Measurements from ENCODE around the gene TRIM32.
"Not testable (repeated sequence)": the region's sequence is repeated elsewhere in the genome, so short reads cannot be mapped to it uniquely, and the experiment has no call there.

TRIM32 gene

DNA sequence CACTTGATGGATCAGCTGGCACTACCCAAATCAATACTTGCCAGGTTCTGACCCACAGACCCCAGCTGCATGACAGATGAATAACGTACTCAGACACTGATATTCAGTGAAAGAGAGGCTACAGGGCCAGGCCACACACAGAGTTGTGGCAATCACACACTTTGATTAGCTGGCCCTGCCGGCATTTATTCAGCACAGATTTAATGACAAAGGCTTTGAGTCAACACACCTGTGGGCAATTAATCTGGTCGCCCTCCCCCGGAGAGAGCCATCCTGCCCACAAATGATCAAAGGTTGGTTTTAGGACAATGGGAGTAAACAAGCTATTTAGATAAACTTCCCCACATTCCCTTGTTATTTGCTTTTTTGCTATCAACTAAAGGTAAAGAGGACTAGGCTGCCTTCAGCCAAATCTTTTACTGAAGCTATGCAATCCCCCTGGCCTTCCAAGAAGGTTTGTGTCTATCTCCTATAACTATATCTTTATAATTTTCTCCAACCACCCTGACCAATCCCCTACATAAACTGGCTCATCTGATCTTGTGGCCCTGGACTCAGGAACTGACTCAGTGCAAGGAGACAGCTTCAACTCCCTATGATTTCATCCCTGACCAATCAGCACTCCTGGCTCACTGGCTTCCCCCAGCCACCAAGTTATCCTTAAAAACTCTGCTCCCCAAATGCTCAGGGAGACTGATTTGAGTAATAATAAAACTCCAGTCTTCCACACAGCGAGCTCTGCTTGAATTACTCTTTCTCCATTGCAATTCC lies 12.7 kb upstream of the TRIM32 start:
- DNase-seq: no peak

DNA sequence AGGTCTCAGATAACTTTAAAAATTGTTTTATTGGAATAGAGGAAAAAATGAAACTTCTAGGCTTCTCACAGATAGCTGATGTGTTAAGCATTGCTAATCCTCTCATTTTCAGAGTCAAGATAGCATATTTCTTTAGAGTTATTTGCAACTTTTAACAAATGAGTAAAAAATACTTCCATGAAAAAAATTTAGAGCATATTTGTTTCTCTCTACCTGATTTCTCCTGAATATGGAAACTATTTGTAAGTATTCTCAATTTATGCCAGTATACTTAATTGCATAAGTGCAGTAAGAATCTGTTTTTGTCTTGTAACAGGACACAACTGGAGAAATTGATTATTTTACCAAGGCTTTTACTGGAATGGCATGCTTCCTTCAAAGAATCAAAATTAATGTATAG lies 3.6 kb upstream of the TRIM32 start:
- no peak for DNase-seq

DNA sequence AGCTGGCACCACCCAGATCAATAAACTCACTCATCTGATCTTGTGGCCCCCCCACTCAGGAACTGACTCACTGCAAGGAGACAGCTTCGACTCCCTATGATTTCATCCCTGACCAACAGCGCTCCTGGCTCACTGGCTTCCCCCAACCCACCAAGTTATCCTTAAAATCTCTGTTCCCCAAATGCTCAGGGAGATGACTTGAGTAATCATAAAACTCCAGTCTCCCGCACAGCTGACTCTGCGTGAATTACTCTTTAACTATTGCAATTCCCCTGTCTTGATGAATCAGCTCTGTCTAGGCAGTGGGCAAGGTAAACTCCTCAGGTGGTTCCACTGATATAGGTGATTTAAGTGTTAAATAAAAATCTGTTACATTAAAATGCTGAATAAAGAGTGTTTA lies 1.9 kb upstream of the TRIM32 start:
- DNase-seq: no peak

DNA sequence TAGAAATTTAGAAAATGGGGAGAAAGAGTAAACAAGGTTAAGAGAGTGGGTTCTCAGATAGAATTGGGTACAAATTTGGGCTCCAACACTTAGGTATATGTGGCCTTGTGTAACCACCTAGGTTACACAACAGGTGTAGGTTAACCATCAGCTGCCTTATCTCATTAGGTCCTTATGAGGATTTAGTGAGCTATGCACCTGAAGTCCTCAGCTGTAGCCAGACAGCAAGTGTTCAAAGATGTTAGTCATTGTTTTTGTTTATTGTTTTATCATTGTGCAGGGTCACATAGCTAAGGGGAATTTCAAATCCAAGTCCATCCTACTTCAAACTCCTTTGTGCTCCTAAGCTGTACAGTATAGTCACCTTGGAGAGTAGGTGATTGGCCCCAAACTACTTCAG lies 970 bp upstream of the TRIM32 start:
- DNase-seq: no peak

DNA sequence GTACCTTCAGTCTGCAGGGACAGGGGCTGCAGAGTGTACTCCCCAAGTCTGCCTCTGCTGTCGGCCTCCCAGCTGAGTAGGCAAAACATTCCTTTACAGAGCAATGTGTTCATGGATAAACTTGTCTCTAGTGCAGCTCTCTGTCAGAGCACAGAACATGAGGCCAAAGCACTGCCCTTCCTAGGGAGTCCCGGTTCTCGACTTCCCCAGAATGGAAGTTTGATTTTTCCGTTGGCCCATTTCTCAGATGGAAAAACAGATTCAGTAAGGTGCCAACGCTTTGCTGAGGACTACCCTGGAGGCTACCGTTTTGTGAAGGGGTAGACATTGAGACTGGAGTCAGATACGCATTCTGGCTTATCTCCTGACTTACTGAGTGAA lies 422 bp upstream of the TRIM32 start:
- no peak for DNase-seq

DNA sequence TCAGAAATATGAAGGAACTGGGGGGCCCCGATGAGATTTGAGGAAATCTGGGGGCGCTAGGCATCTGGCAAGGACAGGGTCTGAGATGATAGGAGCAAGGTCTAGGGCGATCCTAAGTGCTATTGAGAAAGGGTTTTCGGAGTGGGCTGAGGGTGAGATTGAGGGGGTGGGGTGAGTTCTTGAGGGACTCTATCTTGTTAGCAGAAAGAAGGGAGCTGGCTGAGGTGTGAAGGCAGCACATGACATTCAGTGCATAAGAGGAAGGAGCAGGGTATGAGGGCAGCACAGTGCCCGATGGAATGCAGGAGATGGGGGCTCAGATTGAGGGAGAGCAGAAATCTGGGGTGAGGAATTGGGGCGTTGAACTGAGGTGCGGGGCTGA lies 640 bp downstream of the TRIM32 start:
- DNase-seq: peak in 2 of 56 donors; percentile 1 to 18

DNA sequence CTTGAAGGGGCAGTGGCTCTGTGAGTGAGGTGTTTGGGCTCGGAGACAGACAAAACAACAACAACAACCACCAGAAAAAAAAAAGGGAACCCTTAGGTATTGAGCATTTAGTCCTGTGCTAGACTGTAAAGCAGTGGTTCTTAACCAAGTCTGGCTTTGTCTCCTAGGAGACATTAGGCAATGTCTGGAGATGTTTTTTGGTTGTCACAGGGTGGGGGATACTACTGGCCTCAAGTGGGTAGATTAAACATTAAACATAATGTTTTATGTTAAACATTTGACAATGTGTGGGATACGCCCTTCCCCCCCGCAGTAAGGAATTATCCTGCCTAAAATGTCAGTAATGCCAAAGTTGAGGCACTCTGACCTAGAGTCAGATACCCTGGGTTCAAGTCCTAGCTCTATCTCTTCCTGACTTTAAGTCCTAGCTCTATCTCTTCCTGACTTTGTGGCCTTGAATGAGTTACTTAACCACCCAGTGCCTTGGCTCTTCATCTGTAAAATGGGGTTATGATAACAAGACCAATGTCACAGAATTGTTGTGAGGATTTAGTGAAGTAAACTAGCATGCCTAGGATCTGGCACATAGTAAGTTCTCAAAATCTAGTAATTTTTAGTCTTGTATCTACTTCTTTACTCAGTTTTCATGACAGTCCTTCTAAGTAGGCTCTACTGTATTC lies 1.8 kb downstream of the TRIM32 start:
- DNase-seq: no peak

DNA sequence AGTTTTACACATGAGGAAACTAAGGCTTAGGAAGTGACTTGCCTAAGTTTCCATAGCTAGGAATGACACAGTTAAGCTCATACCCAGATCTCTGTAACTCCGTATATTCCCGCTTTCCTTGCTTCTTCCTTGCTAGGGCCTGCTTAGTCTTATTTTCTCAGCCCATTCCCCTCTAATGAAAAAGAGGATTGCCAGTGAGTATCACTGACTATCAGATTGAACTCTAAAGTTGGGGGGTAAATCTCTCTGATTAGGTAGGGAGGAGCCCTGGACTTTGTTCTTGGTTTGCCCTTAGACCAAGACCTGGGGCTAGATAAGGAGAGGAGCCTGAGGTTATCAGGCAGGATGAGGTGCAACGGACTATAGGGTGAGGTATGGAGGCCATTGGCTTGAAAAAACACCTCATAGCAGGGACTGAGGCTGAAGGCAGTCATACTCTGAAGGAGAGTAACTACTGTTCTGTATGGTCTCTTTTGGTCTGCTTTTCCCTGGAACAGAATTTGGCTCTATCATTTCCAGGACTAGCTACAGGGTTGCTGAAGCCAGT lies 2.5 kb downstream of the TRIM32 start:
- no peak for DNase-seq

DNA sequence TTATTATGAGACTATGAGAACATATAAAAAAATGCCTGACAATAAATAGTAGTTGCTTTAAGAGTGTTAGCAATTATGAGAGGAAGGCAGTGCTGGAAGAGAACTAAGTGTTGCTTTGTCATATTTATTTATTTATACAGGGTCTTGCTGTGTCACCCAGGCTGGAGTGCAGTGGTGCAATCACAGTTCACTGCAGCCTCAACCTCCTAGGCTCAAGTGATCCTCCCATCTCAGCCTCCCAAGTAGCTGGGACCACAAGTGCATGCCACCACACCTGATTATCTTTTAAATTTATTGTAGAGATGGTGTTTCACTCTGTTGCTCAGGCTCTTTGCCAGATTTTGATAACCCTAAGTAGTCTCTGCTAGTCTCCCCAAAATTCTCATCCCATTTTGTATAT lies 3.7 kb downstream of the TRIM32 start:
- DNase-seq: not testable (repeated sequence)

DNA sequence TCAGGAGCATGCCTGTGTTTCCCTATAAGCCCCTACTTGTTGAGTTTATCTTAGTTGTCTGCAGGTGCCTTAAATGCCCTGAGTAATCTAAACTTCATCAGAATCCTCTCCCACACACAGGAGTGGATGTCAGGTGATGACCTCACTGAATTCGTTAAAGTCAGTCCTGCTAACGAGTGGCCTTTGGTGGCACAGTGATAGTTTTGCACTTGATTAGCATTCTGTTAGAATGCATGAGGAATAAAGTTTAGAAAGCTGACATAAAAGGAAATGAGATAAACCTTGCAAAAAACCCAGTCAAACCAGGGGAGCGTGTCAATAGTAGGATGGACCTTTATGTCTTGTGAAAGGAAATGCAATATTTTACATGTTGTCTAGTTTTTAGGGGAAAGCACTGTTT lies 4.5 kb downstream of the TRIM32 start:
- DNase-seq: no peak

DNA sequence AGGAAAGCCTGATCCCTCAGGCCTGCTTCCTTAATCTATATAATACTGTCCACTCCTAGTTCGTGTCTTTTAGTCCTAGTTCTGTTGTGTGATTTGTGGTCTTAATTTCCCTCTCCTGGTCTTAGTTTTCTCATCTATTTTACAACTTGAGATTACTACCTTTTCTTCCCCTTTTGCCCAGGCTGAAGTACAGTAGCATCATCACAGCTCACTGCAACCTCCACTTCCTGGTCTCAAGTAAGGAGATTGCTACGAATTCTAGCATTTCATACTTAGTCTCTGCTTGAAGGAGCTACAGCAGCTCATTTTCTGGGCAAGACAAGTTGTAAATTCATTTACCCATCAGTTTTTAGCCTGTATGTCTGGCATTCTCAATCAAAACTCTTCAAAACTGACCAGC lies 5.5 kb downstream of the TRIM32 start:
- no peak for DNase-seq

DNA sequence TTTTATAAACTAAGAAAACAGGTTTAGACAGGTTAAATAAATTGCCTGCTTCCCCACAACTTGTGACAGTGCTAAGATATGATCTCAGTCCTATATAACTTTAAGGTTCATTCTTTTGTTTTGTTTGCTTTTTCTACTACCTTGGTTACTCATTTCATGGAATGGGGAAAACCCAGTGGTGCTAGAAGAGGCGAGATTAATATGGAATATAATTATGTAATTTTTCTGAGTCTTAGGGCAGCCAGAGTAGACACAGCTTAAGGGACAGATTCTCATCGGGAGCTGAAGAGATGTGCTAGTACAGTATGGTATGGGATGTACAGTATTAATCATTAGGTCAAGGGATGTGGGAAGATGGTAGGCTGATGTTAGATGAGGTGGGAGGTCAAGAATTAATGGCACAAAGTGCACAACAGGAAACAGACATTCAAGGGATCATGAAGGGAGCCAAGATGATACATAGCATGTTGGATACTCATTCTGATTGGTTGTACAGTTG lies 6.2 kb downstream of the TRIM32 start:
- DNase-seq: no peak

DNA sequence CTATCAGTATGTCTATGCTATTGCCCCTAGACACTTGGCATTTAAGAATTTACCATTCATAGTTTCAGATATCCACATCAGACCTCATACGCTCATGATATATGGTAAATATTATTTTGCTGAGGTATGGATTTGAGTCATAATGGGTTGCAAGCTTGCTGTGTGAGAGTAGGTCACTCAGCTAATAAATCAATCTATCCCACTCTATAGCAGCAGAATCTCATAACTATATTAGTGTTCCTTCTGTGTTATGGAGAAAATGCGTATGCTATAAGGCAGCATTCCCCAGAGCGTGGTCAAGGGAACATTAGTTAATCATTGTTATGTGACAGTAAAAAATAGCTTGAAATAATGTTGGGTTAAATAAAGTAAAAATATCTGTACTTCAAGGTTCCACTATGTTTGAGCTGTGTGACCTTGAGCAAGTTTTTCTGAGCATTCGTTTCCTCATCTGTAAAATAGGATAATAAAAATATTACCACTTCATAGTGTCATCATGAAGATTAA lies 7.7 kb downstream of the TRIM32 start:
- DNase-seq: no peak

DNA sequence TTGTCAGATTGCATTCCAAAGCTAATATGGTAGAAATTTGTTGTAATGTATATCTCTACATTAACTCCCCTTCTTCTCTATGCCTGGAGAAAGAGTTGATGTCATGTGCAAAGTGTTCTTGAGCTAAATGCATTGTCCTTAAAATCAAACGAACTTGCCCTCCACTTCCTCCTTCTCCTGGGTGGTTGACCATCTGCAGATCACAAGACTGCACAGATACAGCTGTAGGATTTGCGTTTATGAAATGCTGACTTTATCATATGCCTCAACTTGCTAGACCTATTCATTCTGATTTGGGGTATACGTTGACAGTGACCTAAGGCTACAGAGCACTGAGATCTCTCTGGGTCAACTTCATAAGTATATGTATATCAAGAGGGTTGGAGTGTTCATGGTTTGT lies 8.3 kb downstream of the TRIM32 start:
- DNase-seq: no peak

DNA sequence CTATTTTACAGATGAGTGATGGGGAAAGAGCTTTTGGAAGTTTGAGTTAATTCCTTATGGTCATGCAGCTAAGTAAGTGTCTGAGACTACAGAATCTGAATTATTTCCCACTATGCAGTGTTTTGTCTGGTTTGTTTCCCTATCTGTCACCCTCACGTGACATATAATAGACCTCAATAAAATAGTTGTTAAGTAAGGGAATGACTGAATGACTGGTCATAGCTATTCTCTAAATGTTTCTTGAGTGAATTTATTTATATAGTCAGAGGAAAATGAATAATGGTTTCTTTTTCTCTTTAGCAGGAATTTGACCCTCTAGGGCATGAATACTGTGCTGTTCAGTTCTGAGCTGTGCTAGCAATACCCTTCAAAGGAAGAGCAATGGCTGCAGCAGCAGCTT lies 10.3 kb downstream of the TRIM32 start:
- no peak for DNase-seq

DNA sequence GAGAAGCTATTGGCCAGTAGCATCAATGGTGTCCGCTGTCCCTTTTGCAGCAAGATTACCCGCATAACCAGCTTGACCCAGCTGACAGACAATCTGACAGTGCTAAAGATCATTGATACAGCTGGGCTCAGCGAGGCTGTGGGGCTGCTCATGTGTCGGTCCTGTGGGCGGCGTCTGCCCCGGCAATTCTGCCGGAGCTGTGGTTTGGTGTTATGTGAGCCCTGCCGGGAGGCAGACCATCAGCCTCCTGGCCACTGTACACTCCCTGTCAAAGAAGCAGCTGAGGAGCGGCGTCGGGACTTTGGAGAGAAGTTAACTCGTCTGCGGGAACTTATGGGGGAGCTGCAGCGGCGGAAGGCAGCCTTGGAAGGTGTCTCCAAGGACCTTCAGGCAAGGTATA lies 10.8 kb downstream of the TRIM32 start:
- DNase-seq: peak in 8 of 56 donors; percentile 2 to 21 (median 4)

DNA sequence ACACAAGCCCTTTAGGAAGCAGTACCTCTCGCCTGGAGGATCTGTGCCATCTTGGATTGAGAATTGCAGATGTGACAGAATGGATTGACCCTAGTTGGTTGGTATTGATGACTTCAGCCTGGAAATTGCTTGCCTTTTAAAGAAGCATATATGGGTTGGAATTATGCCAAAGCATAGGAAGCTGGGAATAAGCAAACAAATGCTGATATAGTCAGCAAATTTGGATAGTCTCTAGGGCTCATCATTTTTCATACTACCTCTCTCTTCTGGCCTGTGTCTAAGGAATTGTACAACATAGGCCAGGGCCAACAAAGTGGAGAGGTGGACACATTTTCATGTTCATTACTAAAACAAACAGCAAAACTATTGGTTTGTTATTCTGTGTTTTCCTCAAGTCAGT lies 13.2 kb downstream of the TRIM32 start:
- no peak for DNase-seq

DNA sequence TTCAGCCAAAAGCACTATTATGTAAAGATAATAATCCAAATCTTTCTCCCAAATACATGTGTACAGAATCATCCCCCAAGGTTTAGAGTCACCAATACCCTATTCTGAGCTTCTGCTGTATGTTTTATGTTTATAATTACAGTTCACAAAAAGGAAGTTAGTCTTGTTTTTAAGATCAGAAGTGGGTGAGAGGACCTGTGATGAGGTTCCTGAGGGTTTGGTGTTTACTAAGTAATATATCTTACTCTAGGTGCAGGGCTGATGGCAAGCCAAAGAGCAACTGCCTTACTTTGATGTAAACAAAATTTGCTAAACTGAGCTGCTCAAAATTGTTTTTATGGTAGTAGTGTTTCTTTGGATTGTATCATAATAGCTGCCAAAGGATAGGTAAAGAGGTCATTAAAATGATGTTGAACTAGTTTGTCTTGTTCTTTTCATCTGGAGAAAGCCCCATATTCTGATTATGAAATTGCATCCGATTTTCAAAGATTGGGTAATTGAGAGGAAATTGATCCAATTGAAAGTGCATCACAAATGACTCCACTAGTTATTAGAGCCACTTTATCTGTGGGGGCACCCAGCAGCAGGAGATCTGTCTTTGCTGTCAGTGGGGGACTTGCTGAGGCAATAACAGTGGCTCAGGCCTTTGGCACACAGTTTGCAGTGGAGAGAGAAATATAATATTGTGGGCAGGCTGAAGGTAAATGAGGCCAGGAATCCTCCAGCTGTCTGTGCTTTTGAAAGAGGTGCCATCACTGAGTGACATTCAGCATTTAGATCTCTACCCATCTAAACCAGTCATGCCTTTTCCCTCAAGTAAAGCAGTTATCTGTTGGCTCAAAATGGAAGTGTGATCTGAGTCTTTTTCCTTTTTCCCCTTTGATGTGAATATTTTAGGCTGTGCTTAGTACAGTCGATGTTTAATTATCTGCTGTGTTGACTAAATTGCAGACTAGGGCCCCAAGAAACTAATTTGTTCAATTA lies 14.1 kb downstream of the TRIM32 start:
- no peak for DNase-seq

DNA sequence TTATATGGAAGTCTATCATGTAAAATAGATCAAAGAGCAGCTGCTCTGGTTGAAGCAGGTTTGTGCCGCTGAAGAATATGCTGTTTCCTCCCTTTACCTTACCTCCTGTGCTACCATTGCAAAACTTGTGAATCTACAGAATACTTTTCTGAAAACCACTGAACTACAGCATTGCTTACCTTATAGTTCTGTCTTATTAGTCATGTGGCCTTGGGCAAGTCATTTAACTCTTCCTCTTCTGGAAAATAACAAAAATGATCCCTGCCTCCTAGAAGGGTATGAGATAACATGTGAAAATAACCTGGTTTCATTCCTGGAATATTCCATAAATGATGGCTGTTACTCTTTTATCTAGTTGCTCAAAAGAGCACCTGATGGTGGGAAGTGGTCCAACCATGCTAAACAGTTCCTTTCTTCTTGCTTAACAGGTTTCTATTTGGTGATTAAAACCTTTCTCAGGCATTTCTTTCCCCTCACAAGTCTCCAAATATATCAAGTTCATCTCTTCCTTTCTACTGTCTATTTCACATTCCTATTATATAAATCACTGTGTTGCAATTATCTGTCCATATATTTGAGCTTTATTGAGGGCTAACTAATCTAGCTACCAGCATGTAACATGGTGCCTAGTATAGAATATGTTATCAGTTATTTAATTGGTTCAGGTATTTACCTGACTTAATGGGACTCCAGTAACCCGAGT lies 15.0 kb downstream of the TRIM32 start:
- DNase-seq: no peak

DNA sequence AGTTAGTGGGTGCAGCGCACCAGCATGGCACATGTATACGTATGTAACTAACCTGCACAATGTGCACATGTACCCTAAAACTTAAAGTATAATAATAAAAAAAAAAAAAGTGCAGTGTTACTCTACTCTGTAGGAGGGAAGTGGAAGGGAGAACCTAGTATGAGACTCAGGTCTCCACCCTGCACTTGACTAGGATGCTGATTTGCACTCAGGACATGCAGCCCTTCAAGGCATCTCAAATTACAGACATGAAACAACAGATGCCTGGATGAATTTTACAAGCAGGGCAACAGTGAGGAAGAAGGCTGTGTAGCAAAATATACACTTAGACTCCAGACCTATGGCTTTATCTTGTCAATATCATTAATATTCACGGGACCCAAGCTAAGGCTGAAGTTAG lies 16.5 kb downstream of the TRIM32 start:
- DNase-seq: no peak

DNA sequence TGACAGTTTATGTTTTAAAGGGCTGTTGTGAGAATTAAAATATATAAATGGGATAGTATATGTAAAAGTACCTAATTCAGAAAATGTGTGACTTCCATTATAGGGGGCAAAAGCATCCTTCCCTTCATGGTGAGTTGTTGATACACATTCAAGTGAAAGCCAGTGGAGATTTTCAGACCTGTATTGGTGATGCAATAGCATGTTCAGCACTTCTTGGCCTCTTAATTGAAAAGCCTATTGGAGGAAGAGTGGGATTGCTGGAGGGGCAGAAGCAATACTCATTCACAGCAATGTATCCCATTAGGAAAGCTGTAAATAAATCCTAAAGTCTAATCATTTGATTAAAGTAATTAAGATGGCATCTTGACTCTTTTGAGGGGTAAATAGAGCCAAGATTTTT lies 17.4 kb downstream of the TRIM32 start:
- DNase-seq: no peak

All from nucleus accumbens (tissue), 56 donors.